ENCODE data around the gene ERF. TPM values are rescaled to one million over a fixed set of nuclear protein-coding genes. Genes with fewer than 3 reads are reported as not detected.
A peak's percentile ranks its signal among the peaks of the same experiment; 100 is the strongest.

ERF gene
- total RNA-seq, 1 experiment from 2014 or later: 35.1 TPM

DNA sequence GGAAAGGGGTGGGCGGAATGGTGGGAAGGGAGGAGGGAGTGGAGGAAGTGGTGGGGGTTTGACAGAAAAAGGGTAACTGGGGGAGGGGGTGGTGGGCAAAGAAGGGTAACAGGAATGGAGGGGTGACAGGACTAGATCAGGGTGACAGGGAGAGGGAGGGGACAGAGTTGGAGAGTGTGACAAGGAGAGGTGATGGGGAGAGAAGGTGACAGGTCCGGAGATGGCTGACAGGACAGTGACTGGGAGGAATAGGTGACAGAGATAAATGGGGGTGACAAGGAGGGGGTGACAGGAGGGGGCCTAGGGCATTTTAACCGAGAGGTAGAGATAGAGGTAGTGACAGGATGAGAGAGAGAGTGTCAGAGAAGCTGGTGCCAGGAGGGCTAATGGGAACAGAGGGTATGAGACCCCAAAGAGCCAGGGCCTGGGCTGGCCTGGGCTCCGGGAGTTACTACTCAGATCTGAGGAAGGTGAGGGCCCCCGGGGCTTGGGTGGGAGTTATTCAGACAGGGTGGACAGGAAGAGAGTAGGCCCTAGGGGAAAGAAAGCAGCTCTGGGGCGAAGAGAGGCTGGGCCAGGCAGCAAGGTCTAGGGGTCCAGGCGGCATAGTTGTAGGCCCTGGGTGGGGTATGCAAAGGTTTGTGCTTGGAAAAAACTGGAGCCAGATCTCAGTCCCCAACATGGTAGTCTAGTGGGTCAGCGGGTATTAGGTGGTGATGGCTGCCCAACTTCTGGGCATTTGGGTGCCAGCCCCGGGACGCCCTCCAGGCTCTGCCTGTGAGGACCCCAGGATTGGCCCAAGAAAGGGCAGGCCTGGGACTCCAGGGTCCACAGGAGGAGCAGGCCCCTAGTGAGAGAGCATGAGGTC, 14.8 kb upstream of the ERF start:
- TF ChIP-seq, protein P1, sequence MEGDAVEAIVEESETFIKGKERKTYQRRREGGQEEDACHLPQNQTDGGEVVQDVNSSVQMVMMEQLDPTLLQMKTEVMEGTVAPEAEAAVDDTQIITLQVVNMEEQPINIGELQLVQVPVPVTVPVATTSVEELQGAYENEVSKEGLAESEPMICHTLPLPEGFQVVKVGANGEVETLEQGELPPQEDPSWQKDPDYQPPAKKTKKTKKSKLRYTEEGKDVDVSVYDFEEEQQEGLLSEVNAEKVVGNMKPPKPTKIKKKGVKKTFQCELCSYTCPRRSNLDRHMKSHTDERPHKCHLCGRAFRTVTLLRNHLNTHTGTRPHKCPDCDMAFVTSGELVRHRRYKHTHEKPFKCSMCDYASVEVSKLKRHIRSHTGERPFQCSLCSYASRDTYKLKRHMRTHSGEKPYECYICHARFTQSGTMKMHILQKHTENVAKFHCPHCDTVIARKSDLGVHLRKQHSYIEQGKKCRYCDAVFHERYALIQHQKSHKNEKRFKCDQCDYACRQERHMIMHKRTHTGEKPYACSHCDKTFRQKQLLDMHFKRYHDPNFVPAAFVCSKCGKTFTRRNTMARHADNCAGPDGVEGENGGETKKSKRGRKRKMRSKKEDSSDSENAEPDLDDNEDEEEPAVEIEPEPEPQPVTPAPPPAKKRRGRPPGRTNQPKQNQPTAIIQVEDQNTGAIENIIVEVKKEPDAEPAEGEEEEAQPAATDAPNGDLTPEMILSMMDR (IDR thresholded peaks at IDR 0.05; ENCODE audit: unreplicated experiment): no peak
- Mint-ChIP-seq H3K36me3 (ENCODE audit: insufficient read depth, unreplicated experiment) (peaks cover 24% of the 10 kb centered on the region), H3K27me3 (ENCODE audit: insufficient read depth, unreplicated experiment) (no peaks in the 10 kb centered on the region), H3K27ac (ENCODE audit: low read depth, unreplicated experiment) (no peak overlapping the region), H3K9me3 (ENCODE audit: unreplicated experiment) (no peaks in the 10 kb centered on the region), H3K4me1 (ENCODE audit: insufficient read depth, unreplicated experiment) (peaks cover 23% of the 10 kb centered on the region), H3K4me3 (ENCODE audit: unreplicated experiment) (no peak overlapping the region)
- CTCF ChIA-PET: interaction anchor here (0.9 to 2.1 kb wide), 5 partner anchors 10 to 160 kb away, joined by 3 to 20 read pairs (median 4); partner anchors contain the start of gene POU2F2
- no TSS peak for BruUV-seq (replicated peaks)
- DNase-seq (ENCODE audit: unreplicated experiment): no peak
- intact Hi-C loops (cut with micrococcal nuclease): loop anchor here (2.0 kb wide), 1 partner anchor 15 kb away; the partner anchor contains the start of gene ERF
- POLR2A ChIA-PET: interaction anchor here (0.6 to 4.1 kb wide), 13 partner anchors 11 to 1937 kb away, joined by 3 to 66 read pairs (median 5); partner anchors contain the start of genes DEDD2, ERF, GSK3A and PAFAH1B3

DNA sequence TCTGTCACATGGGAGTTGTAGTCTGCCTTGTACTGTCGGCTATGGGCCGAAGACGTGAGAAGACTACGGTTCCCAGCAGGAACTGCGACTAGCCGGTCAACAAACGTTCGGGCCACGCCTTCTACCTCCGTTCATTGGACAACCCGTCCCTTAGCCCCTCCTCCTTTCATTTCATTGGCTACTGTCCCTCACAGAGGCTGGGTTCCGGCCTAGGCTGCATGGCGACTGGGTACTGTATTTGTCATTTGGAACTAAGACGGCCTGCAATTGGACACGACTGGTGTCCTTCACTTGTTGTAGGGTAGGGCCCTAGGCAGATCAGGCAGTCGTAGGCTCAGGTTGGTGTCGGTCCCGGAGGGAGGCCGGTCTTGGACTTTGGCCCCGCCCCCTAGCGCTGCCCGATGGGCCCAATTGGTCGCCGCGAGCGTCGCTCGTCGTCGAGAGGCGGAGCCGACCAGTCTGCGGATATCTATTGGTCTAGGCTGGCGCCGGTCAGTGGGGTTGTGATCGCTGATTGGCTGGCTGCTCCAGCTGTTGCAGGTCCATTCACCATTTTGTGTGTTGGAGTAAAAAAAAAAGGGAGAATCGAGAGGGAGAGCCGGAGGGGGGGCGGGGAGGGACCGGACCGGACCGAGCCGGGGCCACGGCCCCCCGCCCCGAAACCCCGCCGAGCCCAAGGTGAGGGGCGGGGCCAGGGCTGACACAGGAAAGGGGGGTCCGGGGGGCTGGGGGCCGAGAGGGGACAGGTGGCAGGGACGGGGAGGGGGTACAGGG, 14.0 kb upstream of the ERF start, which contains the start of gene CIC:
CIC (plus strand) TSS at position 549 of the 774 bp plus-strand sequence. CDS start 2,532 bp downstream, outside the sequence.
- Mint-ChIP-seq H3K4me3 (ENCODE audit: unreplicated experiment) (no peak within 1 kb of the TSS), H3K4me1 (ENCODE audit: insufficient read depth, unreplicated experiment) (peaks cover 23% of the 10 kb centered on the region), H3K27me3 (ENCODE audit: insufficient read depth, unreplicated experiment) (no peaks in the 10 kb centered on the region), H3K27ac (ENCODE audit: low read depth, unreplicated experiment) (no peak within 1 kb of the TSS), H3K9me3 (ENCODE audit: unreplicated experiment) (no peaks in the 10 kb centered on the region), H3K36me3 (ENCODE audit: insufficient read depth, unreplicated experiment) (peaks cover 16% of the 10 kb centered on the region)
- CTCF ChIA-PET: interaction anchor here (2.1 kb wide), 1 partner anchor 10 kb away, joined by 20 read pairs; no protein-coding TSS in a partner anchor
- intact Hi-C loops (cut with micrococcal nuclease): loop anchor here (1.0 to 2.0 kb wide), 2 partner anchors 14 kb away; partner anchors contain the start of gene ERF
- DNase-seq (ENCODE audit: unreplicated experiment): peak; percentile 100
- POLR2A ChIA-PET: interaction anchor here (3.2 to 4.1 kb wide), 4 partner anchors 12 to 25 kb away, joined by 10 to 66 read pairs (median 39); partner anchors contain the start of genes ERF and GSK3A
- TSS peak; percentile 80 for BruUV-seq (replicated peaks)
- TF ChIP-seq, protein P1 (IDR thresholded peaks at IDR 0.05; ENCODE audit: unreplicated experiment): no peak

DNA sequence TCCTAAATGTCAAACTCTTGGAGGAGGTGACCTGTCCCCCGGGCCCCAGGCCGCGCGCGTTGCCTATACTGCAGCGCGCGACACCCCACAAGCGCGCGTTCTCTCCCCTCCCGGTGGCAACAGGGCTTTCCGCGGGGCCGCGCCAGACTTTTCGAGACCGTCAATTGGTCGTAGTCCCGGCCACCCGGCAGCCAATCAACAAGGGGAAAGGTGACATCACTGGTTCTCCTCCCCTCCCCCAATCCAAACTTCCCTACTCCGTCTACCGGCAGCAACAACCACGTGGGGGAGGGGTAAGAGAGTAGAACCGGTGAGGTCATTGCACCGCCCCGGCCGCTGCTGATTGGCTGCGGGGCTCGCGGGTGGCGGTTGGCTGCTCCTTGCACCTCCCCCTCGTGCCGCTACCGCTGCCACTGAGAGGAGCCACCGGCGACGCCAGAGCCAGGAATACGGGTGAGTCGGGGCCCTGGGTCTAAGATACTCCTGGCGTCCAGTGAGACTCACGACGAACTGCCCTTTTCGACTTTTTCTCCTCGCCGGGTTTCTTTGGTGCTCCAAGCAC, 13.3 kb upstream of the ERF start:
- ChIA-PET POLR2A (interaction anchor here (0.6 to 2.1 kb wide), 4 partner anchors 12 to 24 kb away, joined by 3 to 10 read pairs (median 6); partner anchors contain the start of gene ERF), CTCF (interaction anchor here (1.7 kb wide), 1 partner anchor 11 kb away, joined by 5 read pairs; no protein-coding TSS in a partner anchor)
- H3K27me3 Mint-ChIP-seq (ENCODE audit: insufficient read depth, unreplicated experiment): no peaks in the 10 kb centered on the region
- peak; percentile 100 for DNase-seq (ENCODE audit: unreplicated experiment)
- intact Hi-C loops (cut with micrococcal nuclease): loop anchor here (1.0 to 2.0 kb wide), 2 partner anchors 13 to 15 kb away; partner anchors contain the start of gene ERF
- TF ChIP-seq, protein P1 (IDR thresholded peaks at IDR 0.05; ENCODE audit: unreplicated experiment): no peak
- H3K27ac Mint-ChIP-seq (ENCODE audit: low read depth, unreplicated experiment): no peak overlapping the region
- H3K4me3 Mint-ChIP-seq (ENCODE audit: unreplicated experiment): no peak overlapping the region
- peaks cover 10% of the 10 kb centered on the region for H3K36me3 Mint-ChIP-seq (ENCODE audit: insufficient read depth, unreplicated experiment)
- H3K9me3 Mint-ChIP-seq (ENCODE audit: unreplicated experiment): no peaks in the 10 kb centered on the region
- BruUV-seq (replicated peaks): no TSS peak
- H3K4me1 Mint-ChIP-seq (ENCODE audit: insufficient read depth, unreplicated experiment): peaks cover 23% of the 10 kb centered on the region
